Liver (tissue), 3 donors: ENCODE measurements around the gene B4GALNT2.

Experiments
- ATF3 ChIP-seq: IDR thresholded peaks from 2 replicates; pipeline ENCODE4 v1.6.1; 2016; ENCODE audit warnings: antibody characterized with exemption
- CTCF ChIP-seq: fragments of 150-350 bp; IDR thresholded peaks from 2 replicates; pipeline ENCODE4 v1.5.1; 2017; ENCODE audit warnings: improper control_type of control experiment, low read depth, low read length; ENCODE audit not compliant: missing input control
- FOXA1 ChIP-seq: IDR thresholded peaks from 2 replicates; pipeline ENCODE4 v1.6.1; 2016; ENCODE audit warnings: antibody characterized with exemption
- HNF4A ChIP-seq, 2 donors: conservative IDR thresholded peaks; 2 replicates each; pipeline ENCODE4 v1.6.1; 2016; ENCODE audit warnings: antibody characterized with exemption in 2 of 2, mild to moderate bottlenecking in 2 of 2
- MAX ChIP-seq: IDR thresholded peaks from 2 replicates; pipeline ENCODE4 v1.6.1; 2016; ENCODE audit warnings: antibody characterized with exemption
- TAF1 ChIP-seq: conservative IDR thresholded peaks from 2 replicates; pipeline ENCODE4 v1.6.1; 2016; ENCODE audit warnings: antibody characterized with exemption, mild to moderate bottlenecking
- YY1 ChIP-seq: IDR thresholded peaks from 2 replicates; pipeline ENCODE4 v1.6.1; 2016; ENCODE audit warnings: antibody characterized with exemption, mild to moderate bottlenecking
- ZBTB33 ChIP-seq: IDR thresholded peaks from 2 replicates; pipeline ENCODE4 v1.6.1; 2016; ENCODE audit warnings: antibody characterized with exemption
- donor health status: healthy.
- donor health status: healthy.

- no peak for TF ChIP-seq CTCF
- no peak for TF ChIP-seq ZBTB33
- no peak for TF ChIP-seq YY1
- no peak for TF ChIP-seq FOXA1
- TF ChIP-seq HNF4A (conservative IDR thresholded peaks at IDR 0.05) = no peak
- TF ChIP-seq TAF1 = no peak
- TF ChIP-seq MAX = no peak
- TF ChIP-seq ATF3 = no peak
Measured at GRCh38 chr17:49225554-49226236, 93.1 kb downstream of the B4GALNT2 start.
